ENCODE measurements around the gene PDXDC1.
A peak's percentile ranks its signal among the peaks of the same experiment; 100 is the strongest.
"Not testable (repeated sequence)": the region's sequence is repeated elsewhere in the genome, so short reads cannot be mapped to it uniquely, and the experiment has no call there.

Gene PDXDC1

DNA sequence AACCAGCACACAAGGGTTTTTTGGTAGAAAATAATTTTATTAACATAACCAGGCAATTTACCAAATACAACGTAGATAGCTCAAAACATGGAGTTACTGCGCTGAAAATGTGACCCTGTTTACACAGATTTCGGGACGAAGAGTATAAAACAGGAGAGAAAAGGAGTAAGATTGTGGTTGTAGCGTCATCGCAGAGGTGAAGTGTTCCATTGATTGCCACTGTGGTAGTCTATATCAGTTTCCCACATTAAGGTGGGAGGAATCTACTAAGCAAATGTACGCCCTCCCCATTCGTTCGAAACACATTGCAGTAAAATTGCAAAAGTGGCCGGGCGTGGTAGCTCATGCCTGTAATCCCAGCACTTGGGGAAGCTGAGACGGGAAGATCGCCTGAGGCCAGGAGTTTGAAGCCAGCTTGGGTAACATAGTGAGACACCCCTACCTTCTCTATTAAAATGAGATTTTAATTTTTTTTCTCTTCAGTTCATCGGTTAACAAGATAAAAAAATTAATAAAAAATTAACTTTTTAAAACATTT lies 972 bp upstream of the PDXDC1 start:
- DNase-seq (ENCODE audit: low read depth) = not testable (repeated sequence)

DNA sequence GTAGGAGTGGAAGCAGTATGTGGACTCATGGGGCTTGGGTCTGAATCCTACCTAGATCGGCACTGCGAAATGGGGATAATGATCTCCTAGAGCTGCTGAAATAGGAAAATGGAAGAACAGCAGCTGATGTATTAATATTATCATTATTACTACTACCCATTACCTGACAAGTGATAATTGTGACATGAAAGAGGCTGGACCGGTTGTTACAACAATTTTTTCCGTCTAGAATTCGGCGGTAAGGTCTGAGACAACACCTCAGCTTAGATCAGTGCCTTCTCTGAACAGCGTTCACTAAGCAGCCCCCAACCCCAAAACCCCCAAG lies 533 bp upstream of the PDXDC1 start:
- not testable (repeated sequence) for DNase-seq (ENCODE audit: low read depth)

DNA sequence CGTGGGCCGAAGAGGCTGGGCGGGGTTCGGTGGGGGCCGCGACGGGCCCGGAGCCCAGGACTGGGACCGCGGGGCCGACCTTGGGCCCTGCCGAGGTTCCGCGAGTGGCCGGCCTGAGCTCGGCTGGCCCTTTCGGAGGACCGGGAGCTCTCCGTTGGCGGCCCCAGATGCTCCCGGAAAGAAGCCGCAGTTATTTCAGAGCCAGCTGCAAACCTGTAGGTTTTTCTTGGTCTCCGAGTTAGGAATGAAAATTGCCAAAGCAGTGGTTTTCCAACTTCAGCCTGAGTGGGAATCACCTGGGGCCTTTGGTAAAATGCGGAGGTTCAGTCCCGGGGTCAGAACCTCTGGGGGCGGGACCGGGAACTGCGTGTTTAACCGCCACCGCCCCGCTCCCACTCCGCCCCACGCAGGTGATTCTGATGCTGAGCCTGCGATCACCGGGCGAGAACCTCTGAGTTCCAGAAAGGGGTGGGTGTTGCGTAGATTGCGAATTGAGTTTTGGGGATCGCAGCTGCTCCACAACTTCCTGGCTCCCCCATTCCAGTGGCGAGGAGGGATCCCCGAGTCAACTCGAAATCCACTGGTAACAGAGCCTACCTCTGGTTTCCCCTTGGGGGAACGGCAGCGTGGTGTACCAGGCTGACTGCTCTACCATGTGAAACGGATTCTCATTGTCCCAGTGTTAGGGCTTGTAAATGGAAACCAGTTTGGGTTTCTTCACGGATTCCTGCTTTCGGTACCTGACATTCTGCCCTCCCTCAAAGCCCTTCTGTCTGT lies 780 bp downstream of the PDXDC1 start:
- not testable (repeated sequence) for DNase-seq (ENCODE audit: low read depth)

DNA sequence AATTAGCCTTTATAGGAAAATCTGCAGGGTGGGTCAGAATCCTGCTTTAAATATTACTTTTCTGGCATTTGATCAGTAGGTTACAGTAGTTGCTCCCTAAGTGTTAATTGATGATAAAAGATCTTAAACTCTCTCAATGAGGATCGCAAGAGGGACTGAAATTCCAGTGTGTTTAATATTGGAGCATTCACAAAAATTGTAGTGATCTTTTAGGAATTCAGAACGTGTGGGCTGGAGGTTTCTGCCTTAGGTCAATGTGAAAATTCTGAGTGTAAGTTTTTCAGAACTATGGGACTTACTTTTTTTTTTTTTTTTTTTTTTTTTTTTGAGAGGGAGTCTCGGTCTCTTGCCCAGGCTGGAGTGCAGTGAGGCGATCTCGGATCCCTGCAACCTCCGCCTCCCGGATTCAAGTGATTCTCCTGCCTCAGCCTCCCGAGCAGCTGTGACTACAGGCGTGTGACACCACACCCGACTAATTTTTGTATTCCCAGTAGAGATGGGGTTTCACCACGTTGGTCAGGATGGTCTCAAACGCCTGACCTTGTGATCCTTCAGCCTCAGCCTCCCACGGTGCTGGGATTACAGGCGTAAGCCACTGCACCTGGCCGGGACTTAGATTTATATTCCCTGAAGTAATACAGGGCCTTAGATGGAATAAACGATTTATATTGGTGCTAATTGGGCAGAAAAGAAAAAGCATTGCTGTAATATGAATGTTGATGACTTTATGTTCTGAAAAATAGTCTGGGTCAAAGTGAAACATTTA lies 2.3 kb downstream of the PDXDC1 start:
- DNase-seq (ENCODE audit: low read depth) = not testable (repeated sequence)

DNA sequence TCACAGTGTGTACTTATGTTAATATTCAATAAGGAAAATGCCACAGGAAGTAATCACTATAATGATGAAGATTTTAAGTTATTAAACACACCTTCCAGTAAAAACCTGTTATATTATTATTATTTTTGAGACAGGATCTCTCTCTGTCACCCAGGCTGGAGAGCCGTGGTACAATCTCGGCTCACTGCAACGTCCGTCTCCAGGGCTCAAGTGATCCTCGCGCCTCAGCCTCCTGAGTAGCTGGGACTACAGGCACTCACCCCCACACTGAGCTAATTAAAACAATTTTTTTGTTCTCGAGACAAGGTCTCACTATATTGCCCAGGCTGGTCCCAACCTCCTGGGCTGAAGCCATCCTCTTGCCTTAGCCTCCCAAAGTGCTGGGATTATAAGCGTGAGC lies 3.5 kb downstream of the PDXDC1 start:
- DNase-seq (ENCODE audit: low read depth) = not testable (repeated sequence)

DNA sequence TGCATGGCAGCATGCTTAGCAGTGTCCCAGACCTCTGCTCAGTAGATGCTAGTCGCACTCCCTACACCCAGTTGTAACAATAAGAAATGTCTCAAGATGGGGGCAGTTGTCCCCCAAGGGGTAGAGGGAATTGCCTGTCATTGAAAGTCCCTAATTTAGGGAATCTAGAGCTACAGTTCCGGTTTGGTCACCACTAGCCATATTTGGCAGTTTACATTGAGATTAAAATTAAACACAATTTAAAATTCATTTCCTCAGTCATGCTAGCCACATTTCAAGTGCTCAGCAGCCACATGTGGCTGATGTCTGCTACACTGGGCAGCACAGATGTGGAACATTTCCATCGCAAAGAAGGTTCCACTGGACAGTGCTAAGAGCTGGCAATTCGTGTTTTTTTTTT lies 4.1 kb downstream of the PDXDC1 start:
- DNase-seq (ENCODE audit: low read depth) = not testable (repeated sequence)

DNA sequence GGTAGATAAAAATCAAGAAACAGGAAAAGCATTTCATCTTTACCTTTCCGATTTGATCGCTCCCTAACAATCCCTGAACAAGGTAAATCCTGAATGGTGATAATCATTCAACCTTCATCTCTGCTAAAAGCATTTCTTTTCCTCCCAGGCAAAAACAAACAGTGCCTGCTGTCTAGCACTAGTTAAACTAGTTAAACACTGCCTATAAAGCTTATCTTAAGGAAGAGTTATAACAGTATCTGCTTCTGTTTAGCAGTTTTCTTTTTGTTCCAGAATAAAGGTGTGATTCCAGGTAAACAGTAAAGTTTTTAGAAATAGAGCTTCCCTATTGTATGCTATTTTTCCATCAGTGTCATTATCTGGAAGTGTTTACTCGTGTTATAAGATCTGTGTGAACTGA lies 6.4 kb downstream of the PDXDC1 start:
- not testable (repeated sequence) for DNase-seq (ENCODE audit: low read depth)

DNA sequence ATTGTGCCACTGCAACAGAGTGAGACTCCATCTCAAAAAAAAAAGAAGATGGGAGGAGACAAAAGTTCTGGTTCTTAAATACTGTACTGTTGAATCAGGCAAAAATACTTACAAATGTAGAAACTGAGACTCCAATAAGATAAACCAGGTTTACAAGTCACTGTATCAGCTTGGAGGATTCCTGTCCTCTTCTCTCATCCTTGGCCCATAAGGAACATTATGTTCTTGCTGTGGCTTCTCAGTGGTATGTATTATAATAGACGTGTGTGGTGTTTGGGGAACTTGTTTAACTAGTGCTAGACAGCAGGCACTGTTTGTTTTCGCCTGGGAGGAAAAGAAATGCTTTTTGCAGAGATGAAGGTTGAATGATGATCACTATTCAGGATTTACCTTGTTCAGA lies 7.7 kb downstream of the PDXDC1 start:
- DNase-seq (ENCODE audit: low read depth) = peak; percentile 17

DNA sequence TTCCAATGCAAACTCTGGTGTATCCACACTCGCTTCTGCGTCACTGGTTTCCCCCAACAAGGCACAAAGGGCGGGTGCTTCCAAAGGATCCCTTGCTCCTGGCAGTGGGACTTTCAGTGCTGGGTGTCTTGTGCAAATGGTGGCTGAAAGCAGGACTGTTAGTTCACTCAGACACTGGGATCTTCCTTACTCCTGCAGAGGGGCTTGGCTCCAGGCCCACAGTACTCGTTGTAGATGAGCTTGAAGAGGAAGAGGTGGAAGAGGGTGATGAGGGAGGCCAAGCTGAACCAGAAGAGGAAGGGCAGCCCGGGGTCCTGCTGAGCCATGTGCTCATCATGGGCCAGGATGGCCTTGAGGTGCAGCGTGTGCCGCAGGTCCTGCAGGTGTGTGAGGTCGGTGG lies 13.3 kb downstream of the PDXDC1 start:
- not testable (repeated sequence) for DNase-seq (ENCODE audit: low read depth)

DNA sequence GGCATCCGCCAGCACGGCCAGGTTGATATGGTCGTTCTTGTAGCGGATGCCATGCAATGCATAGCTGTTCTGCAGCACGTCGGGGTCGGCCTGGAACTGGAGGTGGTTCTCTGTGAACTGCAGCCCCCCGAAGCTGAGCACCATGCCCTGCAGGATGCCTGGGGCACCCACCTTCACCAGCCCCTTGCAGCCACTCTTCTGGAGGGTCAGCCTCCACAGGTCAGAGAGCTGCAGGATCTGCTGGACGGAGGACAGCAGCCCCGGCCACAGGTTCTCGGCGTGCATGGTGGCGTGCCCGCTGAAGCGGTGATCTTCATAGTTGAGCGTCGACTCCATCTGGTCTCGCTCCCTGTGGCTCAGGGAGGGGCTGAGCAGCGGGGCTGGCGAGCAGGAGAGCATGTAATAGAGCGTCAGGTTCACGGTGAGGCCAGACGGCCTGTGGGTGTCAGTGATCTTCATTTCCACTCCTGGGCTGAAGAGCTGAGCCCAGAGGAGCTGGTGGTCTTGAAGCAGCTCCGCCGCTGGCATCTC lies 13.9 kb downstream of the PDXDC1 start:
- not testable (repeated sequence) for DNase-seq (ENCODE audit: low read depth)

DNA sequence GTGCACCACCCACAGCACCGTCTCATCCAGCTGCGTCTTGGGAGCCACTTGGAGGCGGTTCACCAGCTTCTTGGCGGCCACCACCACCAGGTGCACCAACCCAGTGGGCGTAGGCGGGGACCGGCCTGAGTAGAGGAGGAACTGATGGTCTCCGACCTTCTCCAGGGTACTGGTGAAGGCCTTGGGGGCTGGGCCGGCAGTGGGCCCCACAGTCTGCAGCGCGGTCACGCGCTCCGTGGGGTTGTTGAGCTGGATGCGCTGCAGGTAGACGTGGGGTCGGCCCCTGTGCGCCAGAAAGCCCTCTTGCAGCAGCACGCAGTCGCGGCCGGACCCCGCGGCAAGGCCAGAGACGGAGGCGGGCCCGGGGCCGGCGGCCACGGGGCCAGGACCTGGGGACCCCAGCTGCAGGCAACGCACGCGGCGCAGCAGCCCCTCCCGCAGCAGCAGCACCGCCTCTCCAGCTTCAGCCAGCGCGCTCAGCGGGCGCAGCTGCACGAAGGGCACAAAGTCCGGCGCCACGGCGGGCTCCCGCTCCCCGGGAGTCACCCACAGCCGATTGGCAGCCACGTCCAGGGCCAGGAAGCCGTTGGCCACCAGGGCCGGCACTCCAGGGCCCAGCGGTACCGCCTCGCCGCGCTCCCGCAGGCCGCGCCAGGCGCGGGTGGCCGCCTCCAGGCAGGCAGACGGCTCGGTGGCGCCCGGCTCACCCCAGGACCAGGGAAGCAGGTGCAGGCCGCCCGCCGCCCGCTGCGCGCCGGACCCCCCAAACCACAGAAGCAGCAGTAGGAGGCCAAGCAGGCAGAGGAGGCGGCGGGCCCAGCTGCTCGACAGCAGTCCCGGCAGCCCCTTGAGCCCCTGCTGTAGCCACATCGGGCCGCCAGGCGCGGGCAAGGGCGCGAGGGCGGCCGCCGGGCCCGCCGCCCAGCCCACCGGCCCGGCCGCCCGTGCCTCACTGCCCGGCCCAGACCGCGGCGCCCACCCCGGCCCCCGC lies 14.8 kb downstream of the PDXDC1 start:
- not testable (repeated sequence) for DNase-seq (ENCODE audit: low read depth)

DNA sequence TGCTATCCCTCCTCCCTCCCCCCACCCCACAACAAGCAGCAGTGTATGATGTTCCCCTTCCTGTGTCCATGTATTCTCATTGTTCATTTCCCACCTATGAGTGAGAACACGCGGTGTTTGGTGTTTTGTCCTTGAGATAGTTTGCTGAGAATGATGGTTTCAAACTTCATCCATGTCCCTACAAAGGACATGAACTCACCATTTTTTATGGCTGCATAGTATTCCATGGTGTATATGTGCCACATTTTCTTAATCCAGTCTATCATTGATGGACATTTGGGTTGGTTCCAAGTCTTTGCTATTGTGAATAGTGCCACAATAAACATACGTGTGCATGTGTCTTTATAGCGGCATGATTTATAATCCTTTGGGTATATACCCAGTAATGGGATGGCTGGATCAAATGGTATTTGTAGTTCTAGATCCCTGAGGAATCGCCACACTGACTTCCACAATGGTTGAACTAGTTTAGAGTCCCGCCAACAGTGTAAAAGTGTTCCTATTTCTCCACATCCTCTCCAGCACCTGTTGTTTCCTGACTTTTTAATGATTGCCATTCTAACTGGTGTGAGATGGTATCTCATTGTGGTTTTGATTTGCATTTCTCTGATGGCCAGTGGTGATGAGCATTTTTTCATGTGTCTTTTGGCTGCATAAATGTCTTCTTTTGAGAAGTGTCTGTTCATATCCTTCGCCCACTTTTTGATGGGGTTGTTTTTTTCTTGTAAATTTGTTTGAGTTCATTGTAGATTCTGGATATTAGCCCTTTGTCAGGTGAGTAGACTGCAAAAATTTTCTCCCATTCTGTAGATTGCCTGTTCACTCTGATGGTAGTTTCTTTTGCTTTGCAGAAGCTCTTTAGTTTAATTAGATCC lies 18.7 kb downstream of the PDXDC1 start:
- DNase-seq (ENCODE audit: low read depth) = not testable (repeated sequence)

DNA sequence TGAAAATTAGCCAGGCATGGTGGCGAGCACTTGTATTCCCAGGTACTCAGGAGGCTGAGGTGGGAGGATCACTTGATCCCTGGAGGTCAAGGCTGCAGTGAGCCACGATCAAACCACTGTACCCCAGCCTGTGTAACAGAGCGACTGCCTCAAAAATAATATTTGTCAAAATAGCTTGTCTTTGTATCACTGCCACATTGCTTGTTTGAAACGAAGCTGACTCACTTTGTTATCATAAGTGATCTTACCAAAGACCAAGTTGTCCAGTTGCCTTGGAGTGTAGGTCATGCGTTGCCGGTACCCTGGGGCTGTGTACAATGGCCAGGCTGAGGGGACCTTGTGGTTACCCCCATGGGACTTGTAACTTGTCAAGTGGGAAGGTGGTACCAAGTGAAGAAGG lies 21.9 kb downstream of the PDXDC1 start:
- not testable (repeated sequence) for DNase-seq (ENCODE audit: low read depth)

DNA sequence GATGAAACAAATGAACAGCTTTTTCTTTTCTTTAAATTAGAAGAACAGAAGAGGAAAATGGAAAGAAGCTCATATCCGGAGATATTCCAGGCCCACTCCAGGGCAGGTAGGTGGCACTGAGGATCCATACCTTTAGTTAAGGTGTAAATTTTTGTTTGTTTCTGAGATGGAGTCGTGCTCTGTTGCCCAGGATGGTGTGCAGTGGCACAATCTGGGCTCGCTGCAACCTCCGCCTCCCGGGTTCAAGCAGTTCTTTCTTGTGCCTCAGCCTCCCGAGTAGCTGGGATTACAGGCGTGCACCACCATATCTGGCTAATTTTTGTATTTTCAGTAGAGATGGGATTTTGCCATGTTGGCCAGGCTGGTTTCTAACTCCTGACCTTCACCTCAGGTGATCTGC lies 23.5 kb downstream of the PDXDC1 start:
- DNase-seq (ENCODE audit: low read depth) = not testable (repeated sequence)

DNA sequence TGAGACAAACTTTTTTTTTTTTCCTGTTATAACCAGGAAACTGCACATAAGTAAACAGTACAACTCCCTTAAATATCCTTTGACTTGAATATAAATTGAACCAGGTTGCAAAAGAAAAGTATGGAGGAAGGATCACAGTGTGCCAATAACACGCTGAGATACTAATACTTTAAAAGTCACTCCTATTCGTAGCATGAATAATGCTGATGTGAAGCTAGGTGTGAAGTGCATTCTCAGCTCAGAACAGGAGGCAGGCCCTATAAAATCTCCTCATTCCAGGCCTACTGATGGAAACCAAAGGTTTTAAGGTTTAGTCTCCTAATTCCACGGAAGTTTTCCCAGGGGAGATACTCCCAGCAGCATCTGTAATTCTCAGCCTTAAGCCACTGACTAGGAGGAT lies 25.0 kb downstream of the PDXDC1 start:
- not testable (repeated sequence) for DNase-seq (ENCODE audit: low read depth)

DNA sequence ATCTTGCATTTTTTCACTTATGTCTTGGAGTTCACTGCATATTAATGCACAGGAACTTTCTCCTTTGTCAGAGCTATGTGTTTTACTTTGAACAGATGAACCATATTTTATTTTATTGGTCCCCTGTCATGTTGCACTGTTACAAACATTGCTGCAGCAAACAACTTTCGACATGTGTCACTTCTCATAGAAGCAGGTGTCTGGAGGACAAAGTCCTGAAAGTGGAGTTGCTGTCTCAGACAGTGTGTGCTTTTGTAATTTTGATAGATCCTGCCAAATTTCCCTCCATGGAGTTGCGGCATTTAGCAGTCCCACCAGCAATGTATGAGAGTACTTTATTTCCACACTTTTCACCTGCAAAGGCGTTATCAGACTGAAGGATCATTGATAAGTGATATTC lies 27.6 kb downstream of the PDXDC1 start:
- not testable (repeated sequence) for DNase-seq (ENCODE audit: low read depth)

DNA sequence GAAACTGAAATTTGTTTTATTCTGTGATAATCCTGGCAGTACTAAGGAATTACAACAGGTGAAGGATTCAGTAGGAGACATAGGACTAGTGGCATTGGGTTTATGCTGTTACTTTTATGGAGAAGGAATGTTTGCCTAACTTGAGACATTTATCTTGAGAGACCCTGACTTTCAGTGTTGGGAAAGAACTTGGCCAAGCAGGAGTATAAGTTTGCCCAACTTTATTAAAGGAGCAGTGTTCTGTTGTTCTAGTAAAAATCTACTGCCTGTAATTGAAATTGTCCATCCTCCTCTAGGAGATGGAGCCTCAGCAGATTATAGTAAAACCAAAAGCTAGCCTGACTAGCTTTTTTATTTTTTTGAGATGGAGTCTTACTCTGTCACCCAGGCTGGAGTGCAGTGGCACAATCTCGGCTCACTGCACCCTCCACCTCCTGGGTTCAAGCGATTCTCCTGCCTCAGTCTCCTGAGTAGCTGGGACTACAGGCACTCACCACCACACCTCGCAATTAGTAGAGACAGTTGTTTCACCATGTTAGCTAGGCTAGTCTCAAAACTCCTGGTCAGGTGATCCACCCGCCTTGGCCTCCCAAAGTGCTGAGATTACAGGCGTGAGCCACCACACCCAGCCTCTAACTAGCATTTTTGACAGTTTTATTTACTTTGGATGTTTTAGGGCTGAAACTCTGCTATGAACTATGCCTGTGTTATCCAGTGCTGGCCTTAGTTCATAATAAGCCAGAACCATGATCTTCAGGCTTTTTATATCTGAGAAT lies 30.7 kb downstream of the PDXDC1 start:
- not testable (repeated sequence) for DNase-seq (ENCODE audit: low read depth)

DNA sequence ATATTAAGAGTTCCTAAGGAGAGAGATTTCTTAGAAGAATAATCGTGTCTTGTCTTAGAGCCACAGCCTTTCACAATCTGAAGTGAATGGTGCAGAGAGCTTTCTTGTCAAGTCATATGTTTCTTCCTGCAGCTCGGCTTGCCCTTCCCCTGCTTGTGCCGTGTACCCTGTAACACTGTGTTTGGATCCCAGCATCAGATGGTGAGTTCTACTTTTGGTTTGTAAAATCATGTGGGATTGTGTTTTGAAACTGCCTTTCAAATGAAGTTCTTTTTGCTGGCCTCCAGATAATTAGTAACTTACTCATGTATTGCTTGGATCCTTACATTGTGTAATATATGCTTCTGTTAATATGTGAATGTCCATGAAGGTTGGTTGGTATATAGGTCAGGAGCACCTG lies 33.8 kb downstream of the PDXDC1 start:
- DNase-seq (ENCODE audit: low read depth) = not testable (repeated sequence)

DNA sequence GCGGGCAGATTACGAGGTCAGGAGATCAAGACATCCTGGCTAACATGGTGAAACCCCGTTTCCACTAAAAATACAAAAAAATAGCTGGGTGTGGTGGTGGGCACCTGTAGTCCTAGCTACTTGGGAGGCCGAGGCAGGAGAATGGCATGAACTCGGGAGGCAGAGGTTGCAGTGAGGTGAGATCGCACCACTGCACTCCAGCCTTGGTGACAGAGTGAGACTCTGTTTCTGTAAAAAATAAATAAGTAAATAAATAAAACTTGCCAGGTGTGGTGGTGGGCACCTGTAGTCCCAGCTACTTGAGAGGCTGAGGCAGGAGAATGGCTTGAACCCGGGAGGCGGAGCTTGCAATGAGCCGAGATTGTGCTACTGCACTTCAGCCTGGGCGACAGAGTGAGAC lies 38.1 kb downstream of the PDXDC1 start:
- not testable (repeated sequence) for DNase-seq (ENCODE audit: low read depth)

DNA sequence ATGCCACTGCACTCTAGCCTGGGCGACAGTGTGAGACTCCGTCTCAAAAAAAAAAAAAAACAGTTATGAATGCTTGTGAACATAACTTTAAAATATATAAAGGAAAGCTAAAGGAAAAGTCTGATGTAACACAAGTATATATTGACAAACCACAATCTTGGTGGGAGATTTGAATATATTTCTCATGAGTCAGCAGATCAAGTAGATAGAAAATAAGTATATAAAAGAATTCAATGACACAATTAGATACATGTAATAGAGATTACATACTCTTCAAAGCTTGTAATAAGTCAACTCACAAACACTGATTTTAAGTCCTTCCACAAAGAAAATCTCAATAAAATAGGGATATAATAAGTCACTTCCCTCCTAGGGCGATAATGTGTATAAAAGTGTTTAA lies 40.8 kb downstream of the PDXDC1 start:
- DNase-seq (ENCODE audit: low read depth) = not testable (repeated sequence)
